ENCODE measurements around the gene CTRB1.
"Not testable (repeated sequence)": the region's sequence is repeated elsewhere in the genome, so short reads cannot be mapped to it uniquely, and the experiment has no call there.

The CTRB1 gene

DNA sequence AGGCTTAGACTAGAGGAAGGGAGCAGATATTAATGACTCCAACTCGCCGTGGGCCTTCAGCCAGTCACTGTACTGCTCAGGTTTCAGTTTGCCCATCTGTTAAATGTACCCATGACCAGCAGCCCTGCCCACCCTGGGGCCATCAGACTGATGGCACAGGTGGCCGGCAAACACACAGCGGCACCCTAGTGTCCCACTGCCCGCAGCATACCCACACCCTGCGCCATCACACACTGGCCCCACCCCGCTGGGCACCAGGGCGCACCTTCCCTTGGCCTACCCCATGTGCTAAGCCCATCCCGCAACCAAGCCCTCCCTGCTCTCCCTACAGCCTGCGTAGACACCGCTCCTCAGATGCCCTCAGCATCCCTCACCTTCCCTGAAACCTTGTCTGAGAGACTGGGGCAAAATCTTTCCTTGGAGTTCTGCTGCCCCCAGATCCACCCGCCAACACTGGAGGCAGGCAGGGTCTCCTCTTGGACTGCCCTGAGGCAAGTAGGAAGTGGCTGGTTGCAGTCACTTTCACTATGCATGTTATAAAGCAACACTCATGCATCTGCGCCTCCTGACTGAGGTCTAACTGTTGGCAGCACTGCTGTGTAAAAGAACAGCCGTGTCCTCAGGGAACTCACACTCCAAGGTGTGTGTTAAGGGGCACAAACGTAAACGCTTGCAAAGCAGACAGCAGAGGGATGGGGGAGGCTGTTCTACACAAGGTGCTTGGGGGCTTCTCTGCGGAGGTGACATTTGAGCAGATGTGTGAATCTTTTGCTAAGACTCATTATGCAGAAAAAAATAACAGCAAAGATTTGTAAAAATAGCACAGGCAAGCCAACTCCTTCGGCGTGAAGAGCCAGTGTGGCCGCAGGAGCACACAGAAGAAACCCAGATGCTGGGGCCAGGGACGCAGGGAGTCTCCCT lies 39.4 kb downstream of the CTRB1 start:
- no peak for DNase-seq

GRCh38 chr16:75258807-75259141 lies 40.0 kb downstream of the CTRB1 start:
- no peak for DNase-seq

DNA sequence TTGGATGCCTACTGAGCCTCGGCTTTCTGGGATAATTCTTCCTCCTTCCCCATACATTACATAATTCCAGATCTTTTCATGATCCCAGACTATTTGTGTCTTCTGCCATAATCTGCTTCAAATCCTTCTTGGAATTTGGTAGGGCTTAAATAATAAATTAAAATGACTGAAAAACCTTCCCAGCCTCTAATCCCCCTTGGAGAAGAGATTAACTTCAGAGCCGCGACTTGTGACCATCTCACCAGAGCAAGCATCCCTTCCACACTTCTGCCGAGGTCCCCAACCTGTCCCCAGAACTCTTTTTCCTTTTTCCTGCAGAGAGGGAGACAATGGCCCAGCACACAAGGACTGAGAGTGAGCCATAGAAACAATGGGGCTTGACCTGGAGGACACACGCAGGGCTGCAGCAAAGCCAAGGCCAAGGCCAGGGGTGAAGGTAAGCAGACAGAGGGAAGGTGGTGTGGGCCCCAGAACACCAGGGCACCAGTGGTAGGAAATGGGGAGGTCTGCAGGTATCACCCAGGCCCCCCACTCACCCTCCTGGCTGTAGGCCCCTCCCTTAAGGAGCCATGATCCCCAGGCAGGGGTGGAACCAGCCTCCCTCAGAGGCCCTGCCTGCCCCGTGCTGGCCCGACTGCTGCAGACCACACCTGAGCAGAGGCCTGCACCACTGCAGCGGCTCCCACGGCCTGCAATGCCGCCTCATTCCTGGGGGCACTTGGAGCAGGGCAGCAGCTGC lies 42.2 kb downstream of the CTRB1 start:
- no peak for DNase-seq

DNA sequence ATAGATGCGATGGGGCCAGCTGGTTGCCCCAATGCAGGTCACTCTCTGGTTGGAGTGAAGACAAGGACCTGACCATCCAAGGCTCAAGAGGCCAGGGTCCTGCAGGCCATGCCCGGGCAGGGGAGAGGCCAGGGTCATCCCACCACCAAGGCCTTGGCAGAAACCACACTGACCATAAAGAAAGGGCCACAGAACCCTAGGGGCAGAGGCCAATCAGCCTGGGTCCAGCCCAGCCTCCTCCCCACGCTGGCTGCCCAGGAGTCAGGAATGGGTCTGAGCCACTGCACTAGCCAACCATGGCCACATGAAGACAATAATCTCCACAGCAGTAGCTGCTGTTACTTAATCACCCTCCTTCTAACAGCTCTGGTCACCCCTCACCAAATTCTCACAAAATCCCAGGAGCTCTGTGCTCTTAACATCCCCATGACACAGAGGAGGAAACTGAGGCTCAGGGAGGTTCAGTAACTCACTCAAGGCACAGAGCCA lies 42.8 kb downstream of the CTRB1 start:
- DNase-seq = no peak

DNA sequence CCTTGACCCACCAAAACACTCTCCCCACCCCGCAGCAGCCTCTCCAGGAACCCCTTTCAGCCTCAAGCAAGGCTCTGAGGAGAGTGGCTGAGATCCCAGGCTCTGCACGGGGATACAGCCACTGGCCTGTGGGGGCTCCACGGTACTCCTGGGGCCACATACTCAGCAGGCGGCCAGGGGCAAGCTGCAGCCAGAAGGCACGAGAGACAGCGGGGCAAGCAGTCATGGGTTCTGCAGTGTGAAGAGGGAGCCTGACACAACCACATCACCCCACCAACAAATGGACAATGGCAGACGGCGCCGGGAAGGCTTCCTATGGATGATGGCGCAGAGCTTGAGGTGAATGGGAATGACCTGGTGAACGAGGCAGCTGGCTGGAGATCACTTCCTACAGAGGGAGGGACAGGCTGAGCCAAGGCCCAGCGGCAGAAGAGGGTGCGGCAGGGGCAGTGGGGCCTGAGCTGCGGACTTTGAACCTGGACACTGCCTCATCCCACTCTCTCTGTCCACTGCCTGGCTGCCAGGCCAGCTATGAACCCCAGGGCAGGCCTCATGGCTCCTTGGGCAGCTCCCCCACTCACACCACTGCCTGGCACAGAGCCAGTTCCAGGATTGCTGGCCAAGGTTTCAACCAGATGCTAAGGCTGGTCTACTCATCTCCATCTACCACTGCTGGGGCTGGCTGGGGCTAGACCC lies 43.5 kb downstream of the CTRB1 start:
- no peak for DNase-seq

DNA sequence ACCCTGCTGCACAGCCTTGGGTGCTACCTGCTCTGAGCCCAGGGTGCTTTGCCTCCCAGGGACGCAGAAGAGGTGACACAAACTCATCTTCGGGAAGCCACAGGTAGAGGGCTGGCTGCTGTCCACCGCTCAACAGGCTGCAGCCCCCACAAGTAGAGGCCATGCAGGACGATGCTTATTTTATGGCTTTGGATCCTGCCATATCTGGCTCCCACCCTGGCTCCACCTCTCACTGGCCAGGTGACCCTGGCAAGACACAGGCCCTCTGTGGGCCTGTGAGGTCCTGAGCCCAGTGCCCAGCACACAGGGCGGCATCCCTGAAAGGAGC lies 44.0 kb downstream of the CTRB1 start:
- DNase-seq = no peak

DNA sequence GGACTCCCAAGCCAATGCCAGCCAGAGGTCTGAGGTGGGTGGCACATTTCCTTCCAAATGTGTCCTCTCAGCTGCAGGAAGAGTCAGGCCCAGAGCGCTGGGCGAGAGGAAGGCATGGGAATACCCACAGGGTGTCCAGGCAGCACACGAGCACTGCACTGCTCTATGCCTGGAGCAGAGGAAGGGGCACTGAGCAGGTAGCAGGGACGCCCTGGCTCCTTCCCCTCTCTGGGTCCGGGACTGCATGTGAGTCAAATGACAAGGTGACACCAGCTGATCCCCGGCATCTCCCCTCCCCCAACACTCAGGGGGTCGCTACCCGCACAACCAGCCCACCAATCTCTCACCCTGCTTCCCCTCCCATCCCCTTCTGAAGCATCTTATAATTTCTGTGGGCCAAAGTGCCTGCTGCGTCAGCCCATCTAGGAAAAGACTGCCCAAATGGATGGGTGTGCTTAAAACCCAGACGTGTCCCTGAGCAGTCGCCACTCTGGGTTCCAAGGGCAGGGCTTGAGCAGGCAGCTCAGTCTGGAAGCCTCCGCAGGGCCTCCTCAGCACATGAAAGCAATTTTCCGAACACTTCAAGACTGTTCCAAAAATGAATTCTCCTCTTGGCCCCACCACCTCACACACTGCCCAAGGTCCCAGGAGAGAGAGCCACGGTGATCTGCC lies 44.6 kb downstream of the CTRB1 start:
- DNase-seq = no peak

DNA sequence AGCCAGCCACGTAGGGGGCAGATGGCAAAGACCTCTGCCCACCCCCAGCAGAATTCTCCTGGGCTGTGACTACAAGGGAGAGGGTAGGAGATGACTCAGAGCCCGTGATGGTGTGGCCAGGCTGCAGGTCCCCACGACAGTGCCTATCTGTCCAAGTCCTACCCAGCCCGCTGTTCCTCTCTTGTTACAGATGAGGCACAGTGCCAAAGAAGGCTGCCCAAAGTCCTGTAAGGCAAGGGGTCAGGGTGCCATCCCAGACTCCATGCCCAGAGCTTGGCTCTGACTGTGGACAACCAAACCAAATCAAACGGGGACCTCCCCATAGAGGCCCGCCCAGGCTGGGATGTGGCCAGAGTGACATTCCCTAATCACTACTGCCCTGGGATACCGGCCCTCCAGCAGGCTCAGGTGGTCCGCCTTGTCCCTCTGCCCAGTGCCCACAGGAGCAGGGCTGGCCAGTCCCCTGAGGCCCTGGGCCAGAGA lies 45.2 kb downstream of the CTRB1 start:
- DNase-seq = no peak

DNA sequence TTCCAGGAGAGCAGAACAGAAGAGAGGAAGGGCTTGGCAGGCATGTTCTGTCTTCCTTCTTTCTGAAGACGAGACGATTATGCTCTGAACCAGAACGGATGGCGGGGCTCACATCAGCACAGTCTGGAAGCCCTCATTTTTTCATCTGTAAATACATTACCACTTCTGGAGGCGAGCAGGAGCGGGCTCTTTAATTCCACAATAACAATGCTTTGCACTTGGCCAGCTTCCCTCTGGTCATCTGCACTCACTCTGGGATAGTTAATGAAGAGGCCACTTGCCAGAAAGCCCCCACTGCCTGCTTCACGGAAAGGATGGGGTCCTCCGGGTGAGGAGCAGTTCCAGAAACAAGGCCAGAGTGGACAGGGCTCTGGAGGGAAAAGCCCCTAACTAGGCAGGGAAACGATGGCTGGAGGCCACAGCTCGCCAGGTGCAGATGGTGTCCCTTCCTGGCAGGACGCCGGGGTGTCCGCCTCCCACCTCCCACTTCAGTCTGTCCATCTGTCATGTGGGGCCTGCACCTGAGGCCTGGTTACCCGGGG lies 45.7 kb downstream of the CTRB1 start:
- no peak for DNase-seq

GRCh38 chr16:75264999-75265910 lies 46.5 kb downstream of the CTRB1 start:
- no peak for DNase-seq

- no peak for DNase-seq
Measured at GRCh38 chr16:75265911-75266701, 47.3 kb downstream of the CTRB1 start.

GRCh38 chr16:75266738-75267630 lies 48.2 kb downstream of the CTRB1 start:
- DNase-seq = no peak

DNA sequence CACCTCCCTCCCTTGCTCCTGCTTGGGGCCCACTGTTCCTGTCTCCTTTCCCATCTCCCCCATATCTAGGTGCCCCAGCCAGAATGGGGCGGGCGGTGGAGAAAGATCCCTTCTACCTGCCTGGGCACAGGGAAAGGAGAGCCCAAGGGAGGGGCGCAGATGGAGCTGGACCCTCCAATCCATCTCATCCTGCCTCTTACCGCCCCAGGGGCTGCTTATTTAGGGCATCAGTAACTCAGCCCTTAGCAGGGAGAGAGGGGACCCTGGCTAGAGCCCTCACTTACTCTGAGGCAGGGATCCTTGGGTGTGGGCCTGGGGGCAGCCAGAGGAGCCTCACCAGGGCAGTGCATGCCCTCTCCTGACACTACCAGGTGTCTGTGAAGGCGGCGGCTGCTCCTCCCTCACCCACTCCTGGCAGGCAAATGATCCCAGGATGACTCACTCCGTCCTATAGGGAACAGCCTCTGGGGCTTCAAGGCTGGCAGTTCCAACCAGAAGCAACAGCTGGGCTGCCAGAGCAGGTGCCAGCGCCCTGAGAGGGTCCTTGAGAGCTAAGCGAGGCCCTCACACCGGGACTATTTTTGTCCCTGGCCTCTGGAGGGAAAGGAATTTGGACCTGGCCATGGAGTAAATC lies 49.0 kb downstream of the CTRB1 start:
- no peak for DNase-seq

DNA sequence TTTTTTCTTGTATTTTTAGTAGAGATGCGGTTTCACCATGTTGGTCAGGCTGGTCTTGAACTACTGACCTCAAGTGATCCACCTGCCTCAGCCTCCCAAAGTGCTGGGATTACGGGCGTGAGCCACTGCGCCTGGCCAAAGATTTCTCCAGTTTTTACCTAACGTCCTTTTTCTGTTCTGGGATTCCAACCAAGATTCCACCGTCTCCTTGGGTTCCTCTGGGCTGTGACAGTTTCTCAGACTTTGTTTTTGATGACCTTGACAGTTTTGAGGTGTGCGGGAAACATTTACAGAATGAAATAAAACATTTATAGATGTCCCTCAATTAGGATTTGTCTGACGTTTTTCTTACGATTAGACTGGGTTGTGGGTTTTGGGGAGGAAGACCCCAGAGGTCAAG lies 50.6 kb downstream of the CTRB1 start:
- DNase-seq = not testable (repeated sequence)

DNA sequence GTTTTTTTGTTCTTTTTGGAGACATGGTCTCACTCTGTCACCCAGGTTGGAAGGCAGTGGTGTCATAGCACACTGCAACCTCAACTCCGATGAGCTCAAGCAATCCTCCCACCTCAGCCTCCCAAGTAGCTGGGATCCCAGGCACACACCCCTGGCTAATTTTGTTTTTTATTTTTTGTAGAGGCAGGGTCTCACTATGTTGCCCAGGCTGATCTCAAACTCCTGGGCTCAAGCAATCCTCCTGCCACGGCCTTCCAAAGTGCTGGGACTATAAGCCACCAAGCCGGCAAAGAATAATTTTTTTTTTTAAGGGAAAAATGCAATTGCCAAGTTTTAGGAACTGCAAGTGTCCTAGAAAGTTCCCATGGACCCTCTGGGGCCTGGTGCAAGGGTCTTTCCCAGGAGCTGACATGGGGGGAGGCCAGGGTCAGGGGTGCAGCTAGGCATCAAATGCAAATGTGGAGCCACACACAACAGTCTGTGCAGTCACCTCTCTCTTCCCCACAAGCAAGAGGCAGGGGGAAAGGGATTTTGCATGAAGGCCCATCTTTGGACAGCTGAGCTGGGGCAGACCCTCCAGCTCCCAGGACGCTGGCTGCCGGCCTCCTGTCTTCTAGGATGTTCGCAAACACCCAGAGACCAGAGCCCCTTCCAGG lies 52.8 kb downstream of the CTRB1 start:
- no peak for DNase-seq

DNA sequence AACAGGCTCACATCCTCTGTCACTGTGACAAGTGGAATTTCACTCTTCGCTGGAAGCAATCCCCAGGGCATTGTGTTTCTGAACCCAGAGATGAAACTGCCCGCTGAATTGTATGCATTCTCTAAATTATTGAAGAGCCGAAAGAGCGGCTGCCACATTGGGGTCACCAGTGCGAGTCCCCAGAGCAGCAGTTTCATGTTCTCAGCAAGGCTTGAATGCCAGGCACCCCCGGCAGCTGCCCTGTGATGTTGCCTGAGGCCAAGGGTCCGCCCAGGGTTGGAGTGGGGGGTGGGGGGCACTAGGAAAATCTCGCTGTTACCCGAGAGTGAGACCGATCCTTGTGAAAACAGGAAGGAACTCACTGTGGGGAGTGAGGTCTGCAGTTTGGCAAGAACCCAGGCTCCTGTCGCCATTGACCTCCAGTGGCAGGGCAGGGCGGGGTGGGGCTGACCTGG lies 53.3 kb downstream of the CTRB1 start:
- no peak for DNase-seq

- DNase-seq = not testable (repeated sequence)
Measured at GRCh38 chr16:75272629-75273028, 53.8 kb downstream of the CTRB1 start.
